Smooth muscle cell (in vitro differentiated cells): ENCODE results near the gene TOGARAM2. TPM values are rescaled to one million over a fixed set of nuclear protein-coding genes. Genes with fewer than 3 reads are reported as not detected.

ENCODE experiments used
- DNase-seq: peaks from one replicate; lab custom pipeline; 2025; ENCODE audit not compliant: unreplicated experiment; lab: John Stamatoyannopoulos, UW
- H2AFZ ChIP-seq: fragments of 200-600 bp; sonication (generic); 2 replicates; pipeline ENCODE4 v1.6.0; 2016; ENCODE audit warnings: antibody characterized with exemption, low read depth, mild to moderate bottlenecking
- H3F3A ChIP-seq: fragments of 200-600 bp; sonication (generic); 2 replicates; pipeline ENCODE4 v1.6.0; 2017; ENCODE audit warnings: antibody characterized with exemption, low read depth
- H3K27ac ChIP-seq: fragments of 200-600 bp; sonication (generic); 2 replicates; pipeline ENCODE4 v1.5.1; 2016; ENCODE audit warnings: low read depth, mild to moderate bottlenecking
- H3K27me3 ChIP-seq: fragments of 200-600 bp; sonication (generic); 2 replicates; pipeline ENCODE4 v1.6.1; 2016; ENCODE audit warnings: low read depth, mild to moderate bottlenecking
- H3K36me3 ChIP-seq: fragments of 200-600 bp; sonication (generic); 2 replicates; pipeline ENCODE4 v1.5.1; 2016; ENCODE audit warnings: low read depth
- H3K4me1 ChIP-seq: fragments of 200-600 bp; sonication (generic); 2 replicates; pipeline ENCODE4 v1.5.1; 2016; ENCODE audit warnings: low read depth
- H3K4me2 ChIP-seq: fragments of 200-600 bp; sonication (generic); 2 replicates; pipeline ENCODE4 v1.6.0; 2016; ENCODE audit warnings: mild to moderate bottlenecking
- H3K4me3 ChIP-seq: fragments of 200-600 bp; sonication (generic); 2 replicates; pipeline ENCODE4 v1.5.1; 2016; ENCODE audit warnings: mild to moderate bottlenecking
- H3K79me2 ChIP-seq: fragments of 200-600 bp; sonication (generic); 2 replicates; pipeline ENCODE4 v1.6.0; 2016; ENCODE audit warnings: low read depth, mild to moderate bottlenecking
- H3K9ac ChIP-seq: fragments of 200-600 bp; sonication (generic); 2 replicates; pipeline ENCODE4 v1.6.0; 2016; ENCODE audit warnings: low read depth
- H3K9me3 ChIP-seq: fragments of 200-600 bp; sonication (generic); replicated peaks from 2 replicates; pipeline ENCODE4 v1.5.1; 2016; ENCODE audit warnings: low read depth
- H4K20me1 ChIP-seq: fragments of 200-600 bp; sonication (generic); 2 replicates; pipeline ENCODE4 v1.6.0; 2016; ENCODE audit warnings: low read depth
- CTCF ChIP-seq: fragments of 200-600 bp; sonication (generic); IDR thresholded peaks from 2 replicates; pipeline ENCODE4 v1.5.1; 2017; ENCODE audit warnings: borderline replicate concordance, mild to moderate bottlenecking, antibody characterized with exemption; ENCODE audit not compliant: insufficient read depth, poor library complexity, severe bottlenecking
- WGBS: methylation state at CpG from one replicate; pipeline ENCODE4 v1.1.7; 2016; ENCODE audit warnings: low lambda C conversion rate; 5-methylcytosine and 5-hydroxymethylcytosine counted together
- polyA plus RNA-seq: library from polyadenylated mRNA; unstranded; fragments of >200 nt; fragmentation: Nextera tagmentation; extraction: Ambion mirVana; gene quantifications from 2 replicates; pipeline ENCODE4 v1.2.1, GENCODE V29; 2016
- total RNA-seq: library from RNA; depleted of rRNA; stranded (reverse); fragments of >200 nt; gene quantifications from 2 replicates; pipeline ENCODE4 v1.2.3, GENCODE V29; 2014

The TOGARAM2 gene
- total and polyA plus RNA-seq, 2 experiments from 2014 or later: 0.72 to 1.1 TPM

- Histone ChIP-seq H3K36me3 (no peaks in the 10 kb centered on the region), H4K20me1 (no peaks in the 10 kb centered on the region), H3K4me1 (peaks cover 22% of the 10 kb centered on the region), H2AFZ (no peak overlapping the region), H3F3A (no peaks in the 10 kb centered on the region), H3K9ac (no peak overlapping the region), H3K27ac (no peak overlapping the region), H3K9me3 (no peaks in the 10 kb centered on the region), H3K4me3 (no peak overlapping the region), H3K27me3 (no peaks in the 10 kb centered on the region), H3K79me2 (no peaks in the 10 kb centered on the region), H3K4me2 (peak overlapping the region; percentile 47)
- TF ChIP-seq CTCF: no peak
- 74% methylated on average over 9 of the region's 9 CpGs for WGBS
- no peak for DNase-seq
Measured at GRCh38 chr2:29012211-29012681, 31.1 kb downstream of the TOGARAM2 start.

GRCh38 chr2:29013057-29013780 lies 32.1 kb downstream of the TOGARAM2 start:
- Histone ChIP-seq H3K79me2 (no peaks in the 10 kb centered on the region), H2AFZ (no peak overlapping the region), H3K27ac (no peak overlapping the region), H3K4me1 (peaks cover 22% of the 10 kb centered on the region), H3K4me2 (no peak overlapping the region), H3F3A (no peaks in the 10 kb centered on the region), H3K4me3 (no peak overlapping the region), H3K9ac (no peak overlapping the region), H3K9me3 (no peaks in the 10 kb centered on the region), H3K36me3 (no peaks in the 10 kb centered on the region), H3K27me3 (no peaks in the 10 kb centered on the region), H4K20me1 (no peaks in the 10 kb centered on the region)
- no peak for DNase-seq
- TF ChIP-seq CTCF: no peak
- WGBS: 96% methylated on average over 11 of the region's 11 CpGs

- no peak overlapping the region for H3K4me3 ChIP-seq
- H3K79me2 ChIP-seq: no peaks in the 10 kb centered on the region
- no peak overlapping the region for H3K9ac ChIP-seq
- no peaks in the 10 kb centered on the region for H3F3A ChIP-seq
- H3K27me3 ChIP-seq: no peaks in the 10 kb centered on the region
- no peak overlapping the region for H2AFZ ChIP-seq
- H3K4me2 ChIP-seq: peak overlapping the region; percentile 2
- DNase-seq: no peak
- no peaks in the 10 kb centered on the region for H3K36me3 ChIP-seq
- peaks cover 22% of the 10 kb centered on the region for H3K4me1 ChIP-seq
- 96% methylated on average over 8 of the region's 8 CpGs for WGBS
- no peak overlapping the region for H3K27ac ChIP-seq
- TF ChIP-seq CTCF: no peak
- H3K9me3 ChIP-seq: no peaks in the 10 kb centered on the region
- no peaks in the 10 kb centered on the region for H4K20me1 ChIP-seq
Measured at GRCh38 chr2:29014331-29014730, 33.2 kb downstream of the TOGARAM2 start.
